OCI-LY7 (cell line): ENCODE measurements around the gene IQUB. TPM values are rescaled to one million over a fixed set of nuclear protein-coding genes. Genes with fewer than 3 reads are reported as not detected.
"Not testable (repeated sequence)": the region's sequence is repeated elsewhere in the genome, so short reads cannot be mapped to it uniquely, and the experiment has no call there.

Source experiments
- BruUV-seq: library from RNA; stranded (reverse); fragments of 400-500 nt; replicated peaks from 2 replicates; lab custom pipeline; 2021; lab: Mats Ljungman, UMichigan
- CTCF ChIA-PET: fragments of 300-600 bp; sonication (Branson Sonifier 250); formaldehyde crosslinking; loops from one replicate; lab custom pipeline; 2022; ENCODE audit warnings: antibody characterized with exemption; ENCODE audit not compliant: unreplicated experiment; lab: Charles Lee
- POLR2A ChIA-PET: fragments of 300-600 bp; sonication (Branson Sonifier 250); formaldehyde crosslinking; loops from one replicate; lab custom pipeline; 2022; ENCODE audit warnings: antibody characterized with exemption; lab: Charles Lee
- DNase-seq: peaks from one replicate; pipeline ENCODE4 v3.0.0-alpha.2; 2015; ENCODE audit warnings: low spot score
- H2AFZ ChIP-seq: fragments of 200-600 bp; sonication (generic), shearing (Covaris generic); 2 replicates; pipeline ENCODE4 v1.6.1; 2014; ENCODE audit warnings: mild to moderate bottlenecking, antibody characterized with exemption, low read length, moderate library complexity
- H3K27ac ChIP-seq: fragments of 200-600 bp; sonication (generic); 2 replicates; pipeline ENCODE4 v1.5.1; 2014; ENCODE audit warnings: mixed run types, low read depth, mild to moderate bottlenecking, moderate library complexity, low read length, inconsistent platforms; ENCODE audit not compliant: poor library complexity, severe bottlenecking
- H3K36me3 ChIP-seq: fragments of 200-600 bp; sonication (generic); 2 replicates; pipeline ENCODE4 v1.6.1; 2014; ENCODE audit warnings: mild to moderate bottlenecking, antibody characterized with exemption, low read length, moderate library complexity, mixed read lengths; ENCODE audit not compliant: insufficient read depth
- H3K4me1 ChIP-seq: fragments of 200-600 bp; sonication (generic); 2 replicates; pipeline ENCODE4 v1.5.1; 2014; ENCODE audit warnings: mild to moderate bottlenecking, low read length; ENCODE audit not compliant: insufficient read depth, poor library complexity, severe bottlenecking
- H3K4me2 ChIP-seq: fragments of 200-600 bp; sonication (generic); 2 replicates; pipeline ENCODE4 v1.6.1; 2014; ENCODE audit warnings: mild to moderate bottlenecking, low read length
- H3K4me3 ChIP-seq: fragments of 200-600 bp; sonication (generic); 2 replicates; pipeline ENCODE4 v1.5.1; 2014; ENCODE audit warnings: mild to moderate bottlenecking, low read depth, low read length; ENCODE audit not compliant: poor library complexity, severe bottlenecking
- H3K79me2 ChIP-seq: fragments of 200-600 bp; sonication (generic); 2 replicates; pipeline ENCODE4 v1.6.1; 2016; ENCODE audit warnings: low read depth, mild to moderate bottlenecking, low read length, moderate library complexity, mixed read lengths; ENCODE audit not compliant: insufficient read depth
- H3K9me2 ChIP-seq: fragments of 200-600 bp; sonication (generic); 2 replicates; pipeline ENCODE4 v1.6.1; 2016; ENCODE audit warnings: mild to moderate bottlenecking, low read length, mixed read lengths; ENCODE audit not compliant: insufficient read depth
- H3K9me3 ChIP-seq: fragments of 200-600 bp; sonication (generic); 2 replicates; pipeline ENCODE4 v1.6.1; 2014; ENCODE audit warnings: mild to moderate bottlenecking, mixed run types, low read length, mixed read lengths
- H4K20me1 ChIP-seq: fragments of 200-600 bp; sonication (generic); 2 replicates; pipeline ENCODE4 v1.6.1; 2014; ENCODE audit warnings: mild to moderate bottlenecking, antibody characterized with exemption, low read length, moderate library complexity, mixed read lengths; ENCODE audit not compliant: insufficient read depth
- CTCF ChIP-seq: fragments of 200-600 bp; sonication (generic); conservative IDR thresholded peaks from 2 replicates; pipeline ENCODE4 v1.5.1; 2014; ENCODE audit warnings: mild to moderate bottlenecking, antibody characterized with exemption, low read length, moderate library complexity, mixed read lengths
- EZH2phosphoT487 ChIP-seq: fragments of 200-600 bp; sonication (generic); IDR thresholded peaks from 2 replicates; pipeline ENCODE4 v1.6.1; 2018; ENCODE audit warnings: low read depth, borderline replicate concordance, mild to moderate bottlenecking, mixed run types, antibody characterized with exemption, low read length, moderate library complexity, mixed read lengths
- intact Hi-C: fragments of 100-400 bp; cut with micrococcal nuclease; formaldehyde crosslinking; loops from one replicate; pipeline ENCODE4 v1.10.0; 2022; ENCODE audit not compliant: unreplicated experiment
- total RNA-seq, 2 experiments: library from RNA; depleted of rRNA in 1 of 2; stranded (reverse); fragments of >200 nt in 1 of 2; shearing (Covaris generic) in 1 of 2; gene quantifications; 2 replicates each; pipeline ENCODE4 v1.2.3, GENCODE V29; 2014 to 2022

The IQUB gene
- total RNA-seq, 2 experiments from 2014 or later = 0.09 to 0.32 TPM

GRCh38 chr7:123526533-123526932, 7.9 kb downstream of the IQUB start:
- H3K36me3 ChIP-seq, H3K4me3 ChIP-seq, H3K79me2 ChIP-seq, H2AFZ ChIP-seq, DNase-seq, BruUV-seq, H3K4me2 ChIP-seq, H3K27ac ChIP-seq, H3K4me1 ChIP-seq, H3K9me2 ChIP-seq, H3K9me3 ChIP-seq, POLR2A ChIA-PET, CTCF ChIA-PET, intact Hi-C loops, H4K20me1 ChIP-seq: not testable (repeated sequence)

GRCh38 chr7:123522066-123522465, 12.3 kb downstream of the IQUB start:
- H3K27ac ChIP-seq = no peak overlapping the region
- H3K36me3 ChIP-seq = no peaks in the 10 kb centered on the region
- TF ChIP-seq CTCF (no peak), EZH2phosphoT487 (no peak)
- POLR2A ChIA-PET = no interaction called here
- no peak for DNase-seq
- H3K9me2 ChIP-seq = no peaks in the 10 kb centered on the region
- H3K4me3 ChIP-seq = no peak overlapping the region
- H3K4me2 ChIP-seq = no peak overlapping the region
- BruUV-seq = no TSS peak
- H2AFZ ChIP-seq = no peak overlapping the region
- H4K20me1 ChIP-seq = no peaks in the 10 kb centered on the region
- H3K79me2 ChIP-seq = no peaks in the 10 kb centered on the region
- CTCF ChIA-PET = no interaction called here
- no peaks in the 10 kb centered on the region for H3K4me1 ChIP-seq
- intact Hi-C loops = no loop called here
- H3K9me3 ChIP-seq = no peaks in the 10 kb centered on the region

- Histone ChIP-seq H3K4me2 (no peak overlapping the region), H4K20me1 (no peaks in the 10 kb centered on the region), H3K79me2 (no peaks in the 10 kb centered on the region), H2AFZ (no peak overlapping the region), H3K9me3 (no peaks in the 10 kb centered on the region), H3K36me3 (no peaks in the 10 kb centered on the region), H3K4me1 (no peaks in the 10 kb centered on the region), H3K4me3 (no peak overlapping the region), H3K9me2 (no peaks in the 10 kb centered on the region), H3K27ac (no peak overlapping the region)
- BruUV-seq = no TSS peak
- CTCF ChIA-PET = no interaction called here
- DNase-seq = no peak
- TF ChIP-seq CTCF = no peak
- no peak for TF ChIP-seq EZH2phosphoT487
- intact Hi-C loops = no loop called here
- POLR2A ChIA-PET = no interaction called here
Observed at GRCh38 chr7:123505221-123505620, 29.2 kb downstream of the IQUB start.
